ENCODE measurements around the gene UTY. TPM values are rescaled to one million over a fixed set of nuclear protein-coding genes. Genes with fewer than 3 reads are reported as not detected.

The UTY gene
- total and polyA plus RNA-seq, 2 of the 8 experiments (the other 6 are each of a cell fraction or from before 2014, with no cell fraction given) = 7.2 to 20.4 TPM

DNA sequence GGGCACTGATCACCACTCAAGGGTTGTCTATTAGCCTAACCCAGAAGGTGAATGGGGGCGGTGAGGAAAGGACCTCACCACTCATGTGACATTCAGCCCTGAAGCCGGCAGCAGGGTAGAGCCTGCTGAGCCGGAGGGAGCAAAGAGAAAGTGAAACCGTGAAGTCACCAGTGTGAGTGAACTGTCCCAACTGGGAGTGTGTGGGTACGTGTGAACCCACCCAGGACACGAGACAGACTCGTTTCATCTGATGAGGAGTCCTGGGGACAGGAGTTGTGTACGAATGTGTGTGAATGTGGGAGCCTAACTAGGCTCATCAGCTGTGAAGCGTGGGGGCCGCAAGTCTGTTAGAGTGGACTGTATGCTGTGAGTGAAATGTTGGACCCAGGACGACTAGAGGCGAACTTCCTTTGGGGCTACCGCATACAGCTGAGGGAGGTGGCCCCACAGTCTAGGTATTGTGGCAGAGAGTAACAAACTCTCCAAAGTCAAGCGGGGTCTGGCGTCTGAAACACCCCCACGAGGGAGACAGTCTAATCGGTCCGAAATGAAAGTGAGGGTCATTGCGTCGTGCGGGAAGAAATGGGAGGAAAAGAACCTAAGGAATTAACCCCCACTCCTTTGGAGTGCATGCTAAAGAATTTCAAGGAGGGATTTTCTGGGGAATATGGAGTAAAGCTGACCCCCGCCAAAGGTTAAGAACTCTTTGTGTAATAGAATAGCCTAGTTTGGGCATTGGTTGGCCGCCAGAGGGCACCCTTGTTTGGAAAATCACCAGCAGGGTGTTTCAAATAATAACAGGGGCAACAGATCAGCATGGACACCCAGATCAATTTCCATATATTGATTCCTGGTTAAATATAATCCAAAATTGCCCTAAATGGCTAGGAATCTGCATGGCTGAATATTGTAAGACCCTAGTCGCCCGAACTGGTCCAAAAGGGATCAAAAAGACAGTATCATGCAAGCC, 43.6 kb downstream of the UTY start:
- no peak for FAIRE-seq
- no peak overlapping the region for H3K4me2 ChIP-seq (ENCODE audit: insufficient read depth in 1 of 2, low read depth in 2 of 2, low read length in 2 of 2)
- peak in 2 of 3 experiments; percentile 2 to 50; a peak in 3 of 4 replicates for TF ChIP-seq CTCF (IDR thresholded peaks at IDR 0.05; ENCODE audit: control extremely low read depth in 1 of 3, insufficient read depth in 1 of 3, low read depth in 1 of 3, low read length in 3 of 3)
- TF ChIP-seq EGR1 (IDR thresholded peaks at IDR 0.05; ENCODE audit: borderline replicate concordance, low read depth, low read length) = no peak
- TF ChIP-seq RAD21 (IDR thresholded peaks at IDR 0.05 in 1 of 2, conservative IDR thresholded peaks at IDR 0.05 in 1 of 2; ENCODE audit: low read depth in 2 of 2, low read length in 2 of 2) = peak; percentile 50 to 69
- no peak for TF ChIP-seq CREB1 (IDR thresholded peaks at IDR 0.05)
- TF ChIP-seq CHD2 (IDR thresholded peaks at IDR 0.05; ENCODE audit: low read length) = no peak
- TF ChIP-seq SP4 (IDR thresholded peaks at IDR 0.05; ENCODE audit: low read length) = no peak
- no peak for TF ChIP-seq SP1 (IDR thresholded peaks at IDR 0.05; ENCODE audit: low read depth, low read length)

More for the DNA sequence above, 43.6 kb downstream of the UTY start:
- H2AFZ ChIP-seq (ENCODE audit: low read length) = no peak overlapping the region
- no peak overlapping the region for H2AK5ac ChIP-seq (ENCODE audit: low read depth, low read length)
- no peak overlapping the region for H2BK15ac ChIP-seq (ENCODE audit: low read length)
- no peak overlapping the region for H3K4me3 ChIP-seq (ENCODE audit: extremely low read depth in 1 of 4, insufficient read depth in 2 of 4, low read depth in 3 of 4, low read length in 4 of 4)
- H2BK12ac ChIP-seq (ENCODE audit: low read depth, low read length) = peak overlapping the region; percentile 75; the same call in 1 of the 2 replicates
- H3K4ac ChIP-seq (replicated peaks; ENCODE audit: insufficient read length, low read depth, low read length) = no peak overlapping the region
- no peak overlapping the region for H2BK120ac ChIP-seq (replicated peaks; ENCODE audit: low read depth, low read length)
- DNase-seq (ENCODE audit: low read depth in 1 of 2, low spot score in 2 of 2) = peak; percentile 5 to 64
- H3K23me2 ChIP-seq (ENCODE audit: low read depth, low read length) = no peaks in the 10 kb centered on the region
- peak overlapping the region; percentile 44; the same call in 1 of the 2 replicates for H2BK5ac ChIP-seq (ENCODE audit: low read depth, low read length)
- no peak overlapping the region for H3K9ac ChIP-seq (replicated peaks in 1 of 4; ENCODE audit: extremely low read depth in 1 of 4, low read depth in 3 of 4, low read length in 3 of 4)
- 77% methylated on average over 18 of the region's 25 CpGs; no CpG with 5 or more reads in 1 of the 2 experiments for WGBS, 2 experiments (ENCODE audit: extremely low coverage in 1 of 2, insufficient coverage in 1 of 2, insufficient read length in 1 of 2, insufficient replicate concordance in 2 of 2, low coverage in 1 of 2, low lambda C conversion rate in 2 of 2, missing lambda C conversion rate in 1 of 2)
- H3K79me2 ChIP-seq (ENCODE audit: control insufficient read depth in 1 of 2, insufficient read depth in 2 of 2, low read length in 2 of 2) = peaks cover 4 to 51% of the 10 kb centered on the region in 2 experiments; a peak in 3 of 4 replicates
- H3K23ac ChIP-seq (ENCODE audit: insufficient read length) = no peak overlapping the region
- POLR2A ChIA-PET (ENCODE audit: partially characterized antibody) = interaction anchor here (1.2 to 1.5 kb wide), 2 partner anchors 266 to 268 kb away, joined by 4 to 9 read pairs; no protein-coding TSS in a partner anchor
- peaks cover 1 to 8% (median 6%) of the 10 kb centered on the region in 4 experiments; a peak in 5 of 7 replicates for H3K4me1 ChIP-seq (replicated peaks in 1 of 4; ENCODE audit: control insufficient read depth in 3 of 4, insufficient read depth in 4 of 4, low read length in 3 of 4)
- no peak overlapping the region for H4K5ac ChIP-seq (ENCODE audit: insufficient read length, low read depth, low read length)
- no peaks in the 10 kb centered on the region for H3K79me1 ChIP-seq (ENCODE audit: low read depth, low read length)
- no peak overlapping the region for H3K27ac ChIP-seq (ENCODE audit: low read depth, low read length)
- no peaks in the 10 kb centered on the region for H3K36me3 ChIP-seq (ENCODE audit: control insufficient read depth in 2 of 4, insufficient read depth in 4 of 4, low read length in 3 of 4)
- H2BK20ac ChIP-seq (ENCODE audit: low read length) = no peak overlapping the region
- peaks cover 0 to 4% of the 10 kb centered on the region in 2 experiments for H4K20me1 ChIP-seq (replicated peaks in 1 of 2; ENCODE audit: control insufficient read depth in 1 of 2, insufficient read depth in 2 of 2, low read length in 2 of 2)
- H4K91ac ChIP-seq (replicated peaks; ENCODE audit: insufficient read length, low read length) = no peak overlapping the region
- no peaks in the 10 kb centered on the region for H3K9me3 ChIP-seq (ENCODE audit: insufficient read depth in 2 of 2, low read depth in 1 of 2, low read length in 1 of 2)
- no peak overlapping the region for H3K14ac ChIP-seq (ENCODE audit: insufficient read length)
- no peak overlapping the region for H4K8ac ChIP-seq (ENCODE audit: extremely low read depth, insufficient read depth, low read length)
- no peaks in the 10 kb centered on the region for H3K27me3 ChIP-seq (replicated peaks in 1 of 4; ENCODE audit: control insufficient read depth in 3 of 4, extremely low read depth in 1 of 4, insufficient read depth in 3 of 4, low read length in 3 of 4)
- CTCF ChIA-PET (ENCODE audit: partially characterized antibody) = interaction anchor here (0.7 to 2.5 kb wide), 11 partner anchors 8 to 316 kb away, joined by 3 to 8 read pairs (median 4); no protein-coding TSS in a partner anchor
- H3K56ac ChIP-seq (replicated peaks; ENCODE audit: insufficient read length, low read depth, low read length) = no peak overlapping the region
- H3K18ac ChIP-seq (ENCODE audit: extremely low read depth, low read length) = no peak overlapping the region; the same call in 1 of the 2 replicates

All from H1 (cell line).